Stomach (tissue), 9 donors: ENCODE results near the gene HPDL. TPM values are rescaled to one million over a fixed set of nuclear protein-coding genes. Genes with fewer than 3 reads are reported as not detected.

Source experiments
- DNase-seq, 2 donors: peaks; one replicate each; pipeline versions ENCODE4 v3.0.0 to v3.0.0-alpha.2; 2013 to 2019
- H3K27ac ChIP-seq, 5 donors: fragments of 200-600 bp in 4 of 5; sonication (generic) in 4 of 5; one replicate each; pipeline ENCODE4 v1.5.1; 2013 to 2019; ENCODE audit warnings: mild to moderate bottlenecking in 1 of 5, moderate library complexity in 1 of 5
- H3K27me3 ChIP-seq, 3 donors: fragments of 200-600 bp; sonication (generic); one replicate each; pipeline ENCODE4 v1.5.1; 2017 to 2019; ENCODE audit warnings: mixed run types in 1 of 3
- H3K36me3 ChIP-seq, 4 donors: fragments of 200-600 bp; sonication (generic); 1 replicate in 3 of 4; 2 replicates in 1 of 4; pipeline ENCODE4 v1.5.1; 2016 to 2019
- H3K4me1 ChIP-seq, 4 donors: fragments of 200-600 bp; sonication (generic); one replicate each; pipeline ENCODE4 v1.5.1; 2016 to 2019
- H3K4me3 ChIP-seq, 4 donors: fragments of 200-600 bp; sonication (generic) in 3 of 4; one replicate each; pipeline ENCODE4 v1.5.1; 2016 to 2019; ENCODE audit warnings: mild to moderate bottlenecking in 1 of 4
- H3K9me3 ChIP-seq, 4 donors: fragments of 200-600 bp; sonication (generic); one replicate each; pipeline ENCODE4 v1.5.1; 2016 to 2019
- EP300 ChIP-seq: sonication (generic); formaldehyde crosslinking; IDR thresholded peaks from one replicate; pipeline ENCODE4 v1.6.1; 2017; ENCODE audit warnings: antibody characterized with exemption
- POLR2A ChIP-seq, 4 donors: fragments of 450-650 bp; IDR thresholded peaks; one replicate each; pipeline ENCODE4 v1.6.1; 2016; ENCODE audit warnings: antibody characterized with exemption in 4 of 4, control low read depth in 2 of 4, mild to moderate bottlenecking in 1 of 4, moderate library complexity in 1 of 4
- POLR2AphosphoS5 ChIP-seq, 3 donors: sonication (generic); formaldehyde crosslinking; IDR thresholded peaks; one replicate each; pipeline ENCODE4 v1.6.1; 2016; ENCODE audit warnings: antibody characterized with exemption in 3 of 3
- intact Hi-C: fragments of 100-400 bp; cut with DNase I; formaldehyde crosslinking; loops from one replicate; pipeline ENCODE4 v1.15.1; 2023; ENCODE audit warnings: low total_unique reads
- polyA plus RNA-seq, 3 donors: library from polyadenylated mRNA; stranded (reverse); fragments of 200-250 nt; gene quantifications; one replicate each; pipeline ENCODE4 v1.2.3, GENCODE V29; 2013
- total RNA-seq, 5 donors: library from RNA; depleted of rRNA; stranded (reverse); fragments of >200 nt; gene quantifications; one replicate each; pipeline versions ENCODE4 v1.1.0 to v1.2.3, GENCODE V29; 2014 to 2016
- TF ChIP-seq, protein P1 (sequence below), 7 experiments: fragments of 450-650 bp in 4 of 7; fragments of 200-600 bp in 3 of 7; sonication (generic) in 3 of 7; IDR thresholded peaks; one replicate each; pipeline ENCODE4 v1.5.1; 2016 to 2019; ENCODE audit warnings: antibody characterized with exemption in 7 of 7, control low read depth in 2 of 7, mild to moderate bottlenecking in 1 of 7
- donor health status: healthy with polysubstance abuse.
- donor health status: Bipolar disorder and iron deficiency.
- donor health status: healthy.

Gene HPDL
- total and polyA plus RNA-seq, 8 donors: 1.8 to 10.1 (median 4.1) TPM; not detected in 3

DNA sequence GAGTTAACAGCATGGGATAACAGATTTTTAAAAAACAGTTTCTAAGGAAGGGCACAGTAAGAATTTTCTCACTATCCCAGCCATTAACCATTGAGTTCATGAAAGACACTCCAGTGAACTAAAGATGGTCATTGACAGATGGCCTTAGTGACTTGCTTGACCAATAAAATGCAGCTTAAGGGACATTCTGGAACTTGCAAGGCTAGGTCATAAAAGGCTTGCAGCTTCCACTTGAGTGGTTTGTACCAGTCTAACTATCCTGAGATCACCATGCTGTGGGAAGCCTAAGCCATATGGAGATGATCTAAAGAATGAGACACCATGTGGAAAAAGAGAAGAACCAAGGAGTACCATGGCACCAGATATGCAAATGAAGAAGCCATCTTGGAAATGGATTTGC lies 51.5 kb downstream of the HPDL start:
- Histone ChIP-seq H3K27me3 (no peaks in the 10 kb centered on the region), H3K27ac (no peak overlapping the region), H3K4me3 (no peak overlapping the region), H3K9me3 (no peaks in the 10 kb centered on the region), H3K36me3 (no peaks in the 10 kb centered on the region), H3K4me1 (peaks cover 0 to 32% (median 18%) of the 10 kb centered on the region in 4 donors)
- no peak for TF ChIP-seq EP300
- no peak for TF ChIP-seq POLR2AphosphoS5 (IDR thresholded peaks at IDR 0.05)
- TF ChIP-seq POLR2A (IDR thresholded peaks at IDR 0.05): no peak
- TF ChIP-seq, protein P1, sequence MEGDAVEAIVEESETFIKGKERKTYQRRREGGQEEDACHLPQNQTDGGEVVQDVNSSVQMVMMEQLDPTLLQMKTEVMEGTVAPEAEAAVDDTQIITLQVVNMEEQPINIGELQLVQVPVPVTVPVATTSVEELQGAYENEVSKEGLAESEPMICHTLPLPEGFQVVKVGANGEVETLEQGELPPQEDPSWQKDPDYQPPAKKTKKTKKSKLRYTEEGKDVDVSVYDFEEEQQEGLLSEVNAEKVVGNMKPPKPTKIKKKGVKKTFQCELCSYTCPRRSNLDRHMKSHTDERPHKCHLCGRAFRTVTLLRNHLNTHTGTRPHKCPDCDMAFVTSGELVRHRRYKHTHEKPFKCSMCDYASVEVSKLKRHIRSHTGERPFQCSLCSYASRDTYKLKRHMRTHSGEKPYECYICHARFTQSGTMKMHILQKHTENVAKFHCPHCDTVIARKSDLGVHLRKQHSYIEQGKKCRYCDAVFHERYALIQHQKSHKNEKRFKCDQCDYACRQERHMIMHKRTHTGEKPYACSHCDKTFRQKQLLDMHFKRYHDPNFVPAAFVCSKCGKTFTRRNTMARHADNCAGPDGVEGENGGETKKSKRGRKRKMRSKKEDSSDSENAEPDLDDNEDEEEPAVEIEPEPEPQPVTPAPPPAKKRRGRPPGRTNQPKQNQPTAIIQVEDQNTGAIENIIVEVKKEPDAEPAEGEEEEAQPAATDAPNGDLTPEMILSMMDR (IDR thresholded peaks at IDR 0.05): no peak
- intact Hi-C loops: no loop called here
- no peak for DNase-seq

Other genes starting within 250 kb of the HPDL start
- 10 to 100 TPM in 1 of 5 donors, 1 to 10 TPM in 2, under 1 TPM in 2; 0.45 to 10.1 (median 2.2) TPM for gene ZSWIM5, start 120.3 kb upstream of the HPDL start, total RNA-seq
- gene ZSWIM5, start 120.3 kb upstream of the HPDL start, polyA plus RNA-seq: under 1 TPM; 0.75 to 0.98 (median 0.76) TPM
- 10 to 100 TPM in 2 of 5 donors, 1 to 10 TPM in 2, under 1 TPM in 1; 0.87 to 31.5 (median 8.8) TPM for gene TOE1, start 13.3 kb downstream of the HPDL start, total RNA-seq
- gene TOE1, start 13.3 kb downstream of the HPDL start, polyA plus RNA-seq: 10 to 100 TPM in 1 of 3 donors, 1 to 10 TPM in 2; 6.4 to 11.2 (median 7.3) TPM
- gene MUTYH, start 13.5 kb downstream of the HPDL start, total RNA-seq: 10 to 100 TPM; 11.6 to 88.7 (median 19.1) TPM
- 10 to 100 TPM; 19.4 to 24.1 (median 20.0) TPM for gene MUTYH, start 13.5 kb downstream of the HPDL start, polyA plus RNA-seq
- gene TESK2, start 164.3 kb downstream of the HPDL start, total RNA-seq: 10 to 100 TPM in 1 of 5 donors, 1 to 10 TPM in 3, not detected in 1; 2.8 to 11.2 (median 7.4) TPM
- gene TESK2, start 164.3 kb downstream of the HPDL start, polyA plus RNA-seq: 1 to 10 TPM; 3.5 to 4.0 (median 3.8) TPM
- 1 to 10 TPM in 1 of 5 donors, under 1 TPM in 1, not detected in 3; 0.18 to 2.7 TPM for gene CCDC163, start 173.2 kb downstream of the HPDL start, total RNA-seq
- gene CCDC163, start 173.2 kb downstream of the HPDL start, polyA plus RNA-seq: 1 to 10 TPM; 1.2 to 2.6 (median 1.8) TPM
- gene MMACHC, start 173.4 kb downstream of the HPDL start, total RNA-seq: 10 to 100 TPM in 1 of 5 donors, 1 to 10 TPM in 2, under 1 TPM in 2; 0.58 to 20.6 (median 1.6) TPM
- 1 to 10 TPM; 1.7 to 2.3 (median 1.7) TPM for gene MMACHC, start 173.4 kb downstream of the HPDL start, polyA plus RNA-seq
- gene PRDX1, start 195.0 kb downstream of the HPDL start, total RNA-seq: 100 to 1,000 TPM in 4 of 5 donors, 10 to 100 TPM in 1; 77.6 to 447 (median 187) TPM
- 100 to 1,000 TPM; 570 to 892 (median 660) TPM for gene PRDX1, start 195.0 kb downstream of the HPDL start, polyA plus RNA-seq
- gene AKR1A1, start 223.9 kb downstream of the HPDL start, total RNA-seq: 100 to 1,000 TPM in 4 of 5 donors, 10 to 100 TPM in 1; 10.5 to 203 (median 141) TPM
- gene AKR1A1, start 223.9 kb downstream of the HPDL start, polyA plus RNA-seq: 100 to 1,000 TPM; 192 to 246 (median 212) TPM